Mucosa of descending colon (tissue), 3 donors: Measurements from ENCODE around the gene MFAP2. TPM values are rescaled to one million over a fixed set of nuclear protein-coding genes. Genes with fewer than 3 reads are reported as not detected.
"Not testable (repeated sequence)": the region's sequence is repeated elsewhere in the genome, so short reads cannot be mapped to it uniquely, and the experiment has no call there.

Experiments
- ATAC-seq: fragments of 200-7000 bp; cut with Tn5 transposase; one replicate; pipeline ENCODE4 v1.9.1; 2020; ENCODE audit warnings: mild to moderate bottlenecking, moderate library complexity
- DNase-seq, 3 donors: peaks; one replicate each; pipeline ENCODE4 v3.0.0-alpha.2; 2020
- H3K36me3 ChIP-seq: fragments of 200-600 bp; one replicate; pipeline ENCODE4 v1.8.0; 2021; ENCODE audit warnings: low read depth, mild to moderate bottlenecking
- H3K4me1 ChIP-seq: fragments of 200-600 bp; one replicate; pipeline ENCODE4 v1.8.0; 2021; ENCODE audit warnings: low read depth, mild to moderate bottlenecking
- H3K4me3 ChIP-seq: fragments of 200-600 bp; one replicate; pipeline ENCODE4 v1.8.0; 2021; ENCODE audit warnings: mild to moderate bottlenecking
- H3K9me3 ChIP-seq: fragments of 200-600 bp; one replicate; pipeline ENCODE4 v1.8.0; 2021; ENCODE audit warnings: mild to moderate bottlenecking
- intact Hi-C, 2 donors: fragments of 100-400 bp; cut with DNase I in 1 of 2; cut with micrococcal nuclease in 1 of 2; formaldehyde crosslinking; loops; one replicate each; pipeline versions ENCODE4 v1.11.0 to v1.11.1; 2022; cut with DNase I, micrococcal nuclease
- total RNA-seq, 3 donors: library from RNA; stranded (reverse); fragmentation: NEBNext Ultra II Directional in 2 of 3; extraction: Animal tissue kit (Norgen Biotek cat#: 25700) in 2 of 3; gene quantifications; one replicate each; pipeline versions ENCODE4 v1.2.1 to v1.2.4, GENCODE V29; 2021 to 2023
- TF ChIP-seq, protein P1 (sequence below): fragments of 200-600 bp; IDR thresholded peaks from one replicate; pipeline ENCODE4 v1.8.0; 2022; ENCODE audit warnings: antibody characterized with exemption, mild to moderate bottlenecking
- donor health status: DM: no; HTN: no; CAD: no; lungs with moderate emphysema.
- donor health status: DM: no; HTN: no; CAD: no.
- donor health status: DM: no; HTN: yes; CAD: no.

MFAP2 gene
- total RNA-seq, 3 donors from 2014 or later: 2.4 to 6.3 (median 5.4) TPM

DNA sequence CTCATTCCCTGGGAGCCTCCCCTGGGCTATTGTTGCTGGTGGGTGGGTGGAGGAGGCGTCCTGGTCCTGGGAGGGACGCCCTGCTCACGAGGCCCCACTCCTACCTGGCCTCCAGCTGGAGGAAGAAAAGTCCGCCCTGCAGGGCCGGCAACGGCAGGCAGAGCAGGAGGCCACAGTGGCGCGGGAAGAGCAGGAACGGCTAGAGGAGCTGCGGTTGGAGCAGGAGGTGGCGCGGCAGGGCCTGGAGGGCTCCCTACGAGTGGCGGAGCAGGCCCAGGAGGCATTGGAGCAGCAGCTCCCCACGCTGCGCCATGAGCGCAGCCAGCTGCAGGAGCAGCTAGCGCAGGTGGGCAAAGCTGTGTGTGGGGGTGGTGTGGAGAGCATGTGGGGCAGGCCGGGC lies 33.8 kb downstream of the MFAP2 start:
- H3K4me1 ChIP-seq: peaks cover 10% of the 10 kb centered on the region
- TF ChIP-seq, protein P1, sequence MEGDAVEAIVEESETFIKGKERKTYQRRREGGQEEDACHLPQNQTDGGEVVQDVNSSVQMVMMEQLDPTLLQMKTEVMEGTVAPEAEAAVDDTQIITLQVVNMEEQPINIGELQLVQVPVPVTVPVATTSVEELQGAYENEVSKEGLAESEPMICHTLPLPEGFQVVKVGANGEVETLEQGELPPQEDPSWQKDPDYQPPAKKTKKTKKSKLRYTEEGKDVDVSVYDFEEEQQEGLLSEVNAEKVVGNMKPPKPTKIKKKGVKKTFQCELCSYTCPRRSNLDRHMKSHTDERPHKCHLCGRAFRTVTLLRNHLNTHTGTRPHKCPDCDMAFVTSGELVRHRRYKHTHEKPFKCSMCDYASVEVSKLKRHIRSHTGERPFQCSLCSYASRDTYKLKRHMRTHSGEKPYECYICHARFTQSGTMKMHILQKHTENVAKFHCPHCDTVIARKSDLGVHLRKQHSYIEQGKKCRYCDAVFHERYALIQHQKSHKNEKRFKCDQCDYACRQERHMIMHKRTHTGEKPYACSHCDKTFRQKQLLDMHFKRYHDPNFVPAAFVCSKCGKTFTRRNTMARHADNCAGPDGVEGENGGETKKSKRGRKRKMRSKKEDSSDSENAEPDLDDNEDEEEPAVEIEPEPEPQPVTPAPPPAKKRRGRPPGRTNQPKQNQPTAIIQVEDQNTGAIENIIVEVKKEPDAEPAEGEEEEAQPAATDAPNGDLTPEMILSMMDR: no peak
- intact Hi-C loops: no loop called here
- no peaks in the 10 kb centered on the region for H3K36me3 ChIP-seq
- DNase-seq: no peak
- no peak overlapping the region for H3K4me3 ChIP-seq
- ATAC-seq: no peak
- no peaks in the 10 kb centered on the region for H3K9me3 ChIP-seq

DNA sequence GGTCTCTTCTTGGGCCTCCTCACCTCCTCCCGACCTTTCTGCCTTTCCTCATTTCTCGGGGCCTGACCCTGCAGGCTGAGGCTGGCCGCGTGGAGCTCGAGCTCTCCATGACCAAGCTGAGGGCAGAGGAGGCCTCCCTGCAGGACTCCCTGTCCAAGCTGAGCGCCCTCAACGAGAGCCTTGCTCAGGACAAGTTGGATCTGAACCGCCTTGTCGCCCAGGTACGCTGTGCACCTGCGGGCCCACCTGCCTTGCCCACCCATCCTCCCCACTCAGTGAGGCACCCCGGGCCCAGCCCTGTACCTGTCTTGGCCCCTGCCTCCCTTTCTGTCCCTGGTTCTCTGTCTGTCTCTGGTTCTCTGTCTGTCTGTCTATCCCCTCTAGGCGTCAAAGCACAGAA lies 34.2 kb downstream of the MFAP2 start:
- H3K9me3 ChIP-seq, H3K4me3 ChIP-seq, ATAC-seq, DNase-seq, H3K36me3 ChIP-seq, intact Hi-C loops: not testable (repeated sequence)
- H3K4me1 ChIP-seq: peaks cover 10% of the 10 kb centered on the region

DNA sequence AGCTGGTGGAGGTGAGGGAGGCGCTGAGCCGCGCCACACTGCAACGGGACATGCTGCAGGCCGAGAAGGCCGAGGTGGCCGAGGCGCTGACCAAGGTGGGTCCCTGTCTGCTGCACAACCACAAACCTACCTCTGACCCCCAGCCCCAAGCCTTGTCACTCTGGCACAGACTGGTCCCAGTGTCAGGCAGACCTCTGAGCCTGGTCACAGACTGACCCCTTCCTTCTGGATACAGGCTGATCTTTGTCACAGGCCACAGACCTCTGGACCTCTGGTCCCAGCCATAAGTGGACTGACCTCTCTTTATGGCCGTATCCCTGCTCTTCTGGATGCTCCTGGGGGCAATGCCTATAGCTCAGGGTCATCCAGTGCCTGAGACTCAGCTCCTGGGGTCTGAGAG lies 34.9 kb downstream of the MFAP2 start:
- intact Hi-C loops, H3K9me3 ChIP-seq, H3K4me3 ChIP-seq, H3K36me3 ChIP-seq, DNase-seq, ATAC-seq: not testable (repeated sequence)
- H3K4me1 ChIP-seq: peaks cover 10% of the 10 kb centered on the region

DNA sequence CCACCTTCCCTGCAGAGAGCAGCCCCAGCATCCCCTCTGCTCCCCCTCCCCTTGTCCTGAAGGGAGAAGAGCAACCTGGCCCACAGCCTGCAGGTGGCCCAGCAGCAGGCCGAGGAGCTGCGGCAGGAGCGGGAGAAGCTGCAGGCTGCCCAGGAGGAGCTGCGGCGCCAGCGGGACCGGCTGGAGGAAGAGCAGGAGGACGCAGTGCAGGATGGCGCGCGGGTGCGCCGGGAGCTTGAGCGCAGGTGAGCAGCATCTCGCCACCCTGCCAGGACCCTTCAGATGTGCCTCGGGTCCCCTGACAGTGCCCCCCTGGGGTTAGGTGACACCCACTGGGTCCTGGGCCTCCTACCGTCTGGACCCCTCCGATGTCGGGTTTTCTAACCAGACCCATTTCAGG lies 36.4 kb downstream of the MFAP2 start:
- DNase-seq (no peak), ATAC-seq (no peak)
- H3K9me3 ChIP-seq: no peaks in the 10 kb centered on the region
- TF ChIP-seq, protein P1: no peak
- peaks cover 10% of the 10 kb centered on the region for H3K4me1 ChIP-seq
- H3K4me3 ChIP-seq: no peak overlapping the region
- intact Hi-C loops: no loop called here
- no peaks in the 10 kb centered on the region for H3K36me3 ChIP-seq

DNA sequence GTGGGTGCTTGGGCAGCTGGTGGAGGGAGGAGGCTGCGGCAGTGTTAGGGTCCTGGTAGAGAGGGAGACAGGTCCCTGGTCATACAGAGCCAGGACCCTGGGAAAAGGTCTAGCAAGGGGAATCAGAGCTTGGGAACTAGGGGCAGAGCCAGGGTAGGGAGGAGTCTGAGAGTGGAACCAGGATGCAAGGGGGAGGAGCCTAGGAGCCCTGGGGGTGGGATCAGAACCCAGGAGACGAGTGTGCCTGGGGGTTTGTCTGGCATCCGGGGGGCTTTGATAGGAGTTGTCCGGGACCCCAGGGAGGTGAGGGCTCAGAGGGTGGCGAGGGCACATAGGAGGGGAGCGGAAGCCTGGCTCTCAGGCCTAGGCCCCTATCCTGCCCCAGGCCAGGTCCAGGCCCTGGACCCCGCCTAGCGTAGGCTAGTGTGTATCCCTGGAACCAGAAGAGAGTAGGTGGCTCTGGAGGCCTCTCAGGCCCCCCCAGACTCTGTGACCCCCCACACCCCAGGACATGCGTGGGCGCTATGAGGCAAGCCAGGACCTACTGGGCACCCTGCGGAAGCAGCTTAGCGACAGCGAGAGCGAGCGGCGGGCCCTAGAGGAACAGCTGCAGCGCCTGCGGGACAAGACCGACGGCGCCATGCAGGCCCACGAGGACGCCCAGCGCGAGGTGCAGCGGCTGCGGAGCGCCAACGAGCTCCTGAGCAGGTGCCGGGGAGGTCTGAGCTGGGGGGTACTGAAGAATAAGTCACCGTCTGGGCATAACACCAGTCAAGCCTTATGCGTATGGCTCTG lies 40.8 kb downstream of the MFAP2 start:
- H3K4me3 ChIP-seq, intact Hi-C loops, H3K36me3 ChIP-seq, DNase-seq, H3K4me1 ChIP-seq, H3K9me3 ChIP-seq: not testable (repeated sequence)
- ATAC-seq: peak; percentile 23

DNA sequence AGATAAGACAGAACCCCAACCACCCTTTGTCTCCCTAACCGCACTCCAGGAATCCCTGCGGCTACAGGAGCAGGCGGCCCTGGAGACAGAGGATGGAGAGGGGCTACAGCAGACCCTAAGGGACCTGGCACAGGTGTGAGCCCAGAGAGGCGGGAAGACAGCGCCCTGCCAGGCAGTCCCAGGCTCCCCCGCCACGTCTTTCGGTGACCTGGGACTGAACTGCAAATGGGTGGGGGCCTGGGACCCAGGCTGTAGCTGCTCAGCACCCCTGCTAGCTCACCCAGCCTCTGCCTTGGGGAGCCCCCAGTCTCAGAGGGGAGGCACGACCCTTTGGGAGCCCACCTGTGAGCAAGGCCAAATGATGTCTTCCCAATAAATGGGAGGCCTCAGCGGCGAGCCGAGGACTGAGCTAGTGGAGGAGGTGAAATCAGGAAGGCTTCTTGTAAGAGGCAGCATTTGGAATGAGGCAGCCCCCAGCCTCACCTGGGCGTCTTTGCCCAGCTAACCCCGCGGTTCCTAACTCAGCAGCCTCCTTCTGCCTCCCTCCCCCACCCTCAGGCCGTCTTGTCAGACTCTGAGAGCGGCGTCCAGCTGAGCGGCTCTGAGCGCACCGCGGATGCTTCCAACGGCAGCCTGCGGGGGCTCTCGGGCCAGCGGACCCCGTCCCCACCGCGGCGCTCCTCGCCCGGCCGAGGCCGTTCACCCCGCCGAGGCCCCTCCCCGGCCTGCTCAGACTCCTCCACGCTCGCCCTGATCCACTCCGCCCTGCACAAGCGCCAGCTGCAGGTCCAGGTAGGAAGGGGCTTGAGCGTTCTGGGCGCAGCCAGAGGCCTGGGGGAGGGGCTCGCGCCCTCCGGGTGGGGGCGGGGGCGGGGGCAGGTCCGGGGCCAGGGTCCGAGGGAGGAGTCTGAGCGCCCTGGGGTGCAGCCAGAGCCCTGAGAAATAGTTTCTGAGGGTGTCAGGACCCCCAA lies 41.8 kb downstream of the MFAP2 start:
- Histone ChIP-seq H3K9me3 (no peaks in the 10 kb centered on the region), H3K4me3 (no peak overlapping the region), H3K36me3 (no peaks in the 10 kb centered on the region), H3K4me1 (no peaks in the 10 kb centered on the region)
- intact Hi-C loops: no loop called here
- TF ChIP-seq, protein P1: no peak
- ATAC-seq (no peak), DNase-seq (no peak)

DNA sequence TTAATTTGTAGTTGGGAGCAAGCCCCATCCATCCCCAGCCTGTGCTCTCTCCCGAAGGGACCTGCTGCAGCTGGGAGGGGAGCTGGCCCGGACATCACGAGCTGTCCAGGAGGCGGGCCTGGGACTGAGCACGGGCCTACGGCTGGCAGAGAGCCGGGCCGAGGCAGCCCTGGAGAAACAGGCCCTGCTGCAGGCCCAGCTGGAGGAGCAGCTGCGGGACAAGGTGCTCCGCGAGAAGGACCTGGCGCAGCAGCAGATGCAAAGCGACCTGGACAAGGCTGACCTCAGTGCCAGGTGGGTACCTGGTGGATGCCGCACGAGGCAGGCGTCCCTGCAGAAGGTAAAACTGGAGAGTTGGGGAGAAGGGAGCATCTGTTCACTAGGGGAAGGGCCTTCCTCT lies 43.8 kb downstream of the MFAP2 start:
- H3K9me3 ChIP-seq, H3K36me3 ChIP-seq, H3K4me3 ChIP-seq, DNase-seq, H3K4me1 ChIP-seq, intact Hi-C loops, ATAC-seq: not testable (repeated sequence)

DNA sequence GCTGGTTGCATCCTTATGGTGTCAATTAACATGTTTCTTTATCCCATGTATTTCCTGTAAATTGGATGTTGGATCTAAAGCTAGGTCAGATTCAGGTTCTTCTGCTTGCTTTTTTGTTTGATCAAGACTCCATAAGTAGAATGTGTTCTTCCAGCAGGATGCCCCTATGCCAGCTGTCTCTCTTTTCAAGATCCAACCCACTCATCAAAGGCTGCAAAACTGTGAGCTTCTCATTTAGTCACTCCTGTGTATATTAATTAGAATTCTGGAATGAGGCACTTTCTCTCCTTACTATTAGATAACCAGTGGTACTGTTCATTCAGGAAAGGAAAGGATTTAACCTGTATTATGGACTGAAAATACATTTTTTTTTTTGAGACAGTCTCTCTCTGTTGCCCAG lies 46.5 kb downstream of the MFAP2 start:
- not testable (repeated sequence) for H3K4me3 ChIP-seq

DNA sequence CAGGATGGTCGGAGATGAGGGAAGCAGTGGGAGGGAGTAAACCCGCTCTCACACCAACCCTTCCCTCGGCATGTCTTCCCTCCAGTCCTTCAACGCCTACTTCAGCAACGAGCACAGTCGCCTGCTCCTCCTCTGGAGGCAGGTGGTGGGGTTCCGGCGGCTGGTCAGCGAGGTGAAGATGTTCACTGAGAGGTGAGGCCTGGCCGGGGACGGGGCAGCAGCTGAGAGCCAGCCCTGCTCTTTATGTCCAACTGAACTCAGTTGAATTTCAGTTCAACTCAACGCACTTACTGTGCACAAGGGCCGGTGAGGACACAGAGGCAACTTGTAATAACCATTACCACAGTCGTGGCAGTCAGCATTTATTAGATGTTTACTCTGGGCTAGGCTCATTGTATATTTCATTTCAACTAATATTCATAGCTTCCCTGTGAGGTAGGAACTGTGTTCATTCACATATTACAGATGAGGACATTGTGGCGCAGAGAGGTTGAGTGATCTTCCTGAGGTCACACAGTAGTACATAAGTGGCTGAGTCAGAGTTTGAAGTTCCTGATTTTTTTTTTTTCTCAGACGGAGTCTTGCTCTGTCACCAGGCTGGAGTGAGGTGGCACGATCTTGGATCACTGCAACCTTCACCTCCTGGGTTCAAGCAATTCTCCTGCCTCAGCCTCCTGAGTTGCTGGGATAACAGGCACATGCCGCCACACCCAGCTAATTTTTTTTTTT lies 49.0 kb downstream of the MFAP2 start:
- H3K4me3 ChIP-seq, H3K9me3 ChIP-seq, H3K36me3 ChIP-seq, intact Hi-C loops, DNase-seq, ATAC-seq, H3K4me1 ChIP-seq: not testable (repeated sequence)

More for the DNA sequence above, 46.5 kb downstream of the MFAP2 start:
- H3K4me1 ChIP-seq, DNase-seq, H3K9me3 ChIP-seq, H3K36me3 ChIP-seq, ATAC-seq, intact Hi-C loops: not testable (repeated sequence)
